CD4-positive, alpha-beta T cell (primary cell): ENCODE measurements around the gene XPNPEP2. TPM values are rescaled to one million over a fixed set of nuclear protein-coding genes. Genes with fewer than 3 reads are reported as not detected.

Experiments used
- ATAC-seq: fragments of 200-7000 bp; cut with Tn5 transposase; one replicate; pipeline ENCODE4 v1.10.0; 2022; ENCODE audit warnings: mild to moderate bottlenecking; ENCODE audit not compliant: poor library complexity
- CTCF ChIA-PET: fragments of 350-600 bp; sonication (Branson Sonifier 250); formaldehyde crosslinking; loops from one replicate; lab custom pipeline; 2021; ENCODE audit warnings: antibody characterized with exemption, inconsistent platforms; lab: Charles Lee
- POLR2A ChIA-PET: fragments of 350-600 bp; sonication (Branson Sonifier 250); formaldehyde crosslinking; loops from one replicate; lab custom pipeline; 2021; ENCODE audit warnings: antibody characterized with exemption, inconsistent platforms; lab: Charles Lee
- DNase-seq, 14 experiments: peaks; one replicate each; pipeline ENCODE4 v3.0.0-alpha.2; 2013 to 2020; ENCODE audit warnings: mixed read lengths in 2 of 14
- H3K27ac ChIP-seq, 2 donors: one replicate each; pipeline versions ENCODE4 v1.5.1 to v1.7.0; 2013; ENCODE audit warnings: low read length in 2 of 2, low read depth in 1 of 2, mild to moderate bottlenecking in 1 of 2
- H3K27me3 ChIP-seq, 2 experiments: 1 replicate in 1 of 2; 2 replicates in 1 of 2; pipeline versions ENCODE4 v1.6.1 to v1.7.0; 2013; ENCODE audit warnings: low read length in 2 of 2, control low read depth in 1 of 2, mild to moderate bottlenecking in 1 of 2, moderate library complexity in 1 of 2; ENCODE audit not compliant: insufficient read depth in 2 of 2, control insufficient read depth in 1 of 2
- H3K36me3 ChIP-seq: one replicate; pipeline ENCODE4 v1.6.1; 2013; ENCODE audit warnings: low read length, control low read depth; ENCODE audit not compliant: insufficient read depth
- H3K4me1 ChIP-seq: one replicate; pipeline ENCODE4 v1.6.1; 2013; ENCODE audit warnings: low read length, control low read depth; ENCODE audit not compliant: insufficient read depth
- H3K4me3 ChIP-seq: one replicate; pipeline ENCODE4 v1.5.1; 2013; ENCODE audit warnings: mild to moderate bottlenecking, low read length, moderate library complexity
- H3K9me3 ChIP-seq, 2 experiments: 1 replicate in 1 of 2; 2 replicates in 1 of 2; pipeline versions ENCODE4 v1.6.1 to v1.7.0; 2013; ENCODE audit warnings: low read length in 2 of 2, mild to moderate bottlenecking in 2 of 2, control low read depth in 1 of 2, moderate library complexity in 1 of 2; ENCODE audit not compliant: control insufficient read depth in 1 of 2, insufficient read depth in 1 of 2
- H3K27ac Mint-ChIP-seq: one replicate; pipeline ENCODE4 v1.8.0; 2020; ENCODE audit warnings: mixed read lengths
- H3K27me3 Mint-ChIP-seq: one replicate; pipeline ENCODE4 v1.8.0; 2021; ENCODE audit warnings: mixed read lengths
- H3K36me3 Mint-ChIP-seq: one replicate; pipeline ENCODE4 v1.8.0; 2021; ENCODE audit warnings: low read depth, mixed read lengths
- H3K4me1 Mint-ChIP-seq: one replicate; pipeline ENCODE4 v1.8.0; 2021; ENCODE audit warnings: low read depth, mixed read lengths
- H3K4me3 Mint-ChIP-seq: one replicate; pipeline ENCODE4 v1.8.0; 2020; ENCODE audit warnings: mild to moderate bottlenecking, mixed read lengths
- H3K9me3 Mint-ChIP-seq: one replicate; pipeline ENCODE4 v1.8.0; 2020; ENCODE audit warnings: mixed read lengths
- intact Hi-C, 2 experiments: fragments of 100-400 bp; cut with DNase I in 1 of 2; cut with micrococcal nuclease in 1 of 2; formaldehyde crosslinking; loops; one replicate each; pipeline versions ENCODE4 v1.15.1 to v1.9.0; 2023 to 2025; cut with DNase I, micrococcal nuclease
- total RNA-seq, 174 experiments: library from RNA in 2 of 174; stranded (reverse) in 2 of 174; gene quantifications; one replicate each; pipeline ENCODE4 v1.2.3 and lab custom pipeline; 2021 to 2026
- TF ChIP-seq, protein P1 (sequence below): fragments of 200-600 bp; IDR thresholded peaks from one replicate; pipeline ENCODE4 v1.8.0; 2022; ENCODE audit warnings: antibody characterized with exemption, mild to moderate bottlenecking

The XPNPEP2 gene
- total RNA-seq, 2 experiments from 2014 or later, result 0.16 to 0.17 TPM

DNA sequence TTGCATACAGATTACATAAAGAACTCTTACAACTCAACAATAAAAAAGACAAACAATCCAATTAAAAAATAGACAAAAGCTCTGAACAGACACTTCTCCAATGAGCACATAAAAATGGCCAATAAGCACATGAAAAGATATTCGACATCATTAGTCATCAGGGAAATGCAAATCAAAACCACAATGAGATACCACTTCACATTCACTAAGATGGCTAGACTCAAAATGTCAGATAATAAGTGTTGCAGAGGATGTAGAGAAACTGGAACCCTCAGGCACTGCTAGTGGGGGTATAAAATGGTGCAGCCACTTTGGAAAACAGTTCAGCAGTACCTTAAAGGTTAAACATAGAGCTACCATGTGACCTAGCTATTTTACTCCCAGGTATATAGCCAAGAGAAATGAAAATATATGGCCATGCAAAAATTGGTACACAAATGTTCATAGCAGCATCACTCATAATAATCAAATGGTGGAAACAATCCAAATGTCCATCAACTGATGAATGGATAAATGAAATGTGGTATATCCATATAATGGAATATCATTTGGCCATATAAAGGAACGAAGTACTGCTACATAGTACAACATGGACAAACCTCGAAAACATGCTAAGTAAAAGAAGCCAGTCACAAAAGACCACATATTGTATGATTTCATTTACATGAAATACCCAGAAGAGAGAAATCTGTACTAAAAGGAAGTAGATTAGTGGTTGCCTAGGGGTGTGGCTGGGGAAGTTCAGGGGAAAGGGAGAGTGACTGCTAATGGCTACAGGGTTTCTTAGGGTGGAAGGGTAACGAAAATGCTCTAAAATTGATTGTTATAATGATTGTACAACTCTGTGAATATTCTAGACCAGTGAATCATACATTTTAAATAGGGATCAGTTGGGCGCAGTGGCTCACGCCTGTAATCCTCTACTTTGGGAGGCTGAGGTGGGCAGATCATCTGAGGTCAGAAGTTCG is 70.3 kb downstream of the XPNPEP2 start:
- ChIA-PET POLR2A (interaction anchor here (1.5 kb wide), 1 partner anchor 97 kb away, joined by 3 read pairs; the partner anchor contains the start of gene UTP14A), CTCF (no interaction called here)
- no peaks in the 10 kb centered on the region for H3K27me3 ChIP-seq
- no peak overlapping the region for H3K27ac Mint-ChIP-seq
- no peaks in the 10 kb centered on the region for H3K9me3 Mint-ChIP-seq
- H3K4me3 ChIP-seq, result no peak overlapping the region
- no peaks in the 10 kb centered on the region for H3K9me3 ChIP-seq
- no peaks in the 10 kb centered on the region for H3K27me3 Mint-ChIP-seq
- ATAC-seq, result no peak
- no peak overlapping the region for H3K4me3 Mint-ChIP-seq
- H3K36me3 Mint-ChIP-seq, result peaks cover 36% of the 10 kb centered on the region
- TF ChIP-seq, protein P1, sequence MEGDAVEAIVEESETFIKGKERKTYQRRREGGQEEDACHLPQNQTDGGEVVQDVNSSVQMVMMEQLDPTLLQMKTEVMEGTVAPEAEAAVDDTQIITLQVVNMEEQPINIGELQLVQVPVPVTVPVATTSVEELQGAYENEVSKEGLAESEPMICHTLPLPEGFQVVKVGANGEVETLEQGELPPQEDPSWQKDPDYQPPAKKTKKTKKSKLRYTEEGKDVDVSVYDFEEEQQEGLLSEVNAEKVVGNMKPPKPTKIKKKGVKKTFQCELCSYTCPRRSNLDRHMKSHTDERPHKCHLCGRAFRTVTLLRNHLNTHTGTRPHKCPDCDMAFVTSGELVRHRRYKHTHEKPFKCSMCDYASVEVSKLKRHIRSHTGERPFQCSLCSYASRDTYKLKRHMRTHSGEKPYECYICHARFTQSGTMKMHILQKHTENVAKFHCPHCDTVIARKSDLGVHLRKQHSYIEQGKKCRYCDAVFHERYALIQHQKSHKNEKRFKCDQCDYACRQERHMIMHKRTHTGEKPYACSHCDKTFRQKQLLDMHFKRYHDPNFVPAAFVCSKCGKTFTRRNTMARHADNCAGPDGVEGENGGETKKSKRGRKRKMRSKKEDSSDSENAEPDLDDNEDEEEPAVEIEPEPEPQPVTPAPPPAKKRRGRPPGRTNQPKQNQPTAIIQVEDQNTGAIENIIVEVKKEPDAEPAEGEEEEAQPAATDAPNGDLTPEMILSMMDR, result no peak
- H3K4me1 Mint-ChIP-seq, result peaks cover 11% of the 10 kb centered on the region
- peaks cover 4% of the 10 kb centered on the region for H3K36me3 ChIP-seq
- H3K4me1 ChIP-seq, result no peaks in the 10 kb centered on the region
- intact Hi-C loops, result no loop called here
- no peak overlapping the region for H3K27ac ChIP-seq
- no peak for DNase-seq

DNA sequence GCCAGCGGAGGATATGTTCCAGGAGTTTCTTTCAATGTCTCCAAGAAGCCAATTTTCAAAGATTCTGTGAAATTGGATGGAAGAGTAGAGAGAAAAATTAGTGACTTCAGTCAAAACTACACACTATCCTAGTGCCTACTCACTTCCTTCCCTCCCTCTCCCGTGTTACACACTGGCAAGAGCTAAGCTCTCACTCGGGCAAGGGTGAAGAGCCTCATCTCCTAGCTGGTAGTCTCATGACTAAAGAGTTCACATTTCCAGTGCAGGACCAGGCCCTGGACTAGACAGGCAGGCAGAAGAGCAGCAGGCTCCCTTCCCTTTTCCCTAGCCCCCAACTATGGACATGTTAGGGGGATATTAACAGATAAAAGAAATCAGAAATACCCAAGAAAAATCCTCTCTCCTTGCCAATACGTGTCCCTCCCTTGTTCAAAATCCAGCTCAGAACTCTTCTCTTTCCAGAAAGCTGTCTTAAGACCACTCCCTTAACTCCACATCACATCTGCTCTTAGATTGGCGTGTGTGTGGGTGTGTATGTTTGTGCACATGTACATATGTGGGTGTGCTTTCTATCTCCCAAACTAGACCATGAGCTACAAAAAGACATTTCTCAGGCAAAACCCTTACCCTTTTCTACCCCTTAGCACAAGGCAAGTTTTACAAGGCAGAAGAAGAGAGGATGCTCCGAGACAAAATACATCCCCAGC is 75.0 kb downstream of the XPNPEP2 start:
- H3K9me3 Mint-ChIP-seq, result no peaks in the 10 kb centered on the region
- ATAC-seq (no peak), DNase-seq (no peak)
- H3K27me3 Mint-ChIP-seq, result no peaks in the 10 kb centered on the region
- CTCF ChIA-PET, result interaction anchor here (1.2 kb wide), 1 partner anchor 9 kb away, joined by 3 read pairs; no protein-coding TSS in a partner anchor
- Histone ChIP-seq H3K27ac (no peak overlapping the region), H3K27me3 (no peaks in the 10 kb centered on the region), H3K4me1 (no peaks in the 10 kb centered on the region), H3K36me3 (peaks cover 4% of the 10 kb centered on the region), H3K4me3 (no peak overlapping the region), H3K9me3 (no peaks in the 10 kb centered on the region)
- no peak overlapping the region for H3K27ac Mint-ChIP-seq
- H3K4me1 Mint-ChIP-seq, result peaks cover 7% of the 10 kb centered on the region
- intact Hi-C loops, result no loop called here
- TF ChIP-seq, protein P1, result no peak
- H3K4me3 Mint-ChIP-seq, result no peak overlapping the region
- H3K36me3 Mint-ChIP-seq, result peaks cover 22% of the 10 kb centered on the region
- POLR2A ChIA-PET, result no interaction called here

DNA sequence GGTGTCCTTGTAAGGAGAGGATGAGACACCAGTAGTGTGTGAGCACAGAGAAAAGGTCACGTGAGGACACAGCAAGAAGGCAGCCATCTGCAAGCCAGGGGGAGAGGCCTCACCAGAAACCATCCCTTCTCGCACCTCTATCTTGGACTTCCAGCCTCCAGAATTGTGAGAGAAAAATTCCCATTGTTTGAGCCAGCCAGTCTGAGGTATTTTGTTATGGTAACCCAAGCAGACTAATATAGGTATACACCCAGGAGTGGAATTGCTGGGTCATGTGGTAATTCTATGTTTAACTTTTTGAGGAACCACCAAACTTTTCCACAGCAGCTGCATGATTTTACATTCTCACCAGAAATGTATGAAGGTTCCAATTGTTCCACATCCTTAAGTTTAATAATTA is 79.3 kb downstream of the XPNPEP2 start:
- Histone ChIP-seq H3K36me3 (no peaks in the 10 kb centered on the region), H3K4me3 (no peak overlapping the region), H3K9me3 (no peaks in the 10 kb centered on the region), H3K4me1 (no peaks in the 10 kb centered on the region), H3K27ac (no peak overlapping the region), H3K27me3 (no peaks in the 10 kb centered on the region)
- Mint-ChIP-seq H3K27ac (no peak overlapping the region), H3K4me1 (peaks cover 4% of the 10 kb centered on the region), H3K4me3 (no peak overlapping the region), H3K9me3 (no peaks in the 10 kb centered on the region), H3K27me3 (no peaks in the 10 kb centered on the region), H3K36me3 (no peaks in the 10 kb centered on the region)
- intact Hi-C loops, result no loop called here
- DNase-seq (no peak), ATAC-seq (no peak)
- CTCF ChIA-PET, result no interaction called here
- POLR2A ChIA-PET, result no interaction called here
- TF ChIP-seq, protein P1, result no peak

Other genes starting within 250 kb of the XPNPEP2 start
- gene SMARCA1, start 215.5 kb upstream of the XPNPEP2 start, total RNA-seq, result 1 to 10 TPM in 1 of 2 experiments, under 1 TPM in 1; 0.85 to 1.0 TPM
- 1 to 10 TPM; 4.0 to 4.1 TPM for gene OCRL, start 198.7 kb upstream of the XPNPEP2 start, total RNA-seq
- gene APLN, start 84.0 kb upstream of the XPNPEP2 start, total RNA-seq, result not detected
- 10 to 100 TPM; 69.0 to 70.8 TPM for gene SASH3, start 41.0 kb downstream of the XPNPEP2 start, total RNA-seq
- 1 to 10 TPM; 3.0 to 4.1 TPM for gene ZDHHC9, start 104.9 kb downstream of the XPNPEP2 start, total RNA-seq
- gene UTP14A, start 167.2 kb downstream of the XPNPEP2 start, total RNA-seq, result 1 to 10 TPM; 8.8 to 9.8 TPM
- gene BCORL1, start 243.7 kb downstream of the XPNPEP2 start, total RNA-seq, result 1 to 10 TPM; 3.4 to 3.5 TPM